WTC11 (cell line): ENCODE data around the gene PNPT1. TPM values are rescaled to one million over a fixed set of nuclear protein-coding genes. Genes with fewer than 3 reads are reported as not detected.

Experiments used
- ATAC-seq: fragments of 200-7000 bp; cut with Tn5 transposase; 2 replicates; pipeline ENCODE4 v1.10.0; 2021; ENCODE audit warnings: mild to moderate bottlenecking, moderate library complexity
- CTCF ChIA-PET: fragments of 300-600 bp; sonication (Branson Sonifier 250); formaldehyde crosslinking; loops from one replicate; lab custom pipeline; 2021; ENCODE audit warnings: antibody characterized with exemption; lab: Charles Lee
- POLR2A ChIA-PET: fragments of 350-600 bp; sonication (Branson Sonifier 250); formaldehyde crosslinking; loops from one replicate; lab custom pipeline; 2021; ENCODE audit warnings: antibody characterized with exemption; lab: Charles Lee
- DNase-seq: peaks from one replicate; pipeline ENCODE4 v3.0.0; 2021; ENCODE audit warnings: low spot score
- H3K27ac Mint-ChIP-seq: 2 replicates; pipeline ENCODE4 v1.8.0; 2021; ENCODE audit warnings: mixed read lengths
- H3K27me3 Mint-ChIP-seq: 2 replicates; pipeline ENCODE4 v1.8.0; 2021; ENCODE audit warnings: low read depth, mild to moderate bottlenecking, moderate library complexity, mixed read lengths
- H3K36me3 Mint-ChIP-seq: 2 replicates; pipeline ENCODE4 v1.8.0; 2021; ENCODE audit warnings: mixed read lengths
- H3K4me1 Mint-ChIP-seq: 2 replicates; pipeline ENCODE4 v1.8.0; 2022; ENCODE audit warnings: mixed read lengths
- H3K4me3 Mint-ChIP-seq: 2 replicates; pipeline ENCODE4 v1.8.0; 2021; ENCODE audit warnings: mild to moderate bottlenecking, moderate library complexity, mixed read lengths
- H3K9me3 Mint-ChIP-seq: 2 replicates; pipeline ENCODE4 v1.8.0; 2021; ENCODE audit warnings: mixed read lengths
- ATF1 ChIP-seq: sonication (generic); formaldehyde crosslinking; IDR thresholded peaks from 2 replicates; pipeline ENCODE4 v1.8.1; 2023; ENCODE audit warnings: mild to moderate bottlenecking, moderate library complexity, missing genetic modification reagents
- JAZF1 ChIP-seq: fragments of 250-450 bp; sonication (Bioruptor Pico); IDR thresholded peaks from 2 replicates; pipeline ENCODE4 v1.9.0; 2021; ENCODE audit warnings: moderate library complexity, mild to moderate bottlenecking, inconsistent platforms
- NFYB ChIP-seq: sonication (generic); formaldehyde crosslinking; conservative IDR thresholded peaks from 2 replicates; pipeline ENCODE4 v1.8.0; 2022; ENCODE audit warnings: low read depth, missing genetic modification reagents
- NR1H2 ChIP-seq: sonication (generic); formaldehyde crosslinking; IDR thresholded peaks from 2 replicates; pipeline ENCODE4 v1.9.0; 2021; ENCODE audit warnings: mild to moderate bottlenecking, moderate library complexity, missing genetic modification reagents
- SMAD3 ChIP-seq: sonication (generic); formaldehyde crosslinking; IDR thresholded peaks from 2 replicates; pipeline ENCODE4 v1.8.0; 2022; ENCODE audit warnings: missing genetic modification reagents, mild to moderate bottlenecking, borderline replicate concordance
- TCF7 ChIP-seq: sonication (generic); formaldehyde crosslinking; IDR thresholded peaks from 2 replicates; pipeline ENCODE4 v1.8.0; 2022; ENCODE audit warnings: mild to moderate bottlenecking, low read depth, missing genetic modification reagents, moderate library complexity
- TEAD4 ChIP-seq: sonication (generic); formaldehyde crosslinking; IDR thresholded peaks from 2 replicates; pipeline ENCODE4 v1.8.0; 2022; ENCODE audit warnings: mild to moderate bottlenecking, missing genetic modification reagents
- ZNF121 ChIP-seq: sonication (generic); formaldehyde crosslinking; IDR thresholded peaks from 2 replicates; pipeline ENCODE4 v1.8.0; 2023; ENCODE audit warnings: missing genetic modification reagents
- ZNF263 ChIP-seq: sonication (generic); formaldehyde crosslinking; IDR thresholded peaks from 2 replicates; pipeline ENCODE4 v1.8.1; 2022; ENCODE audit warnings: low read depth, mild to moderate bottlenecking, moderate library complexity, missing genetic modification reagents
- ZNF396 ChIP-seq: fragments of 250-450 bp; sonication (Bioruptor Pico); IDR thresholded peaks from 2 replicates; pipeline ENCODE4 v1.8.0; 2021; ENCODE audit warnings: mild to moderate bottlenecking, moderate library complexity, borderline replicate concordance
- total RNA-seq: library from RNA; stranded (reverse); gene quantifications from 3 replicates; pipeline ENCODE4 v1.2.3, GENCODE V29; 2021
- TF ChIP-seq, protein P1 (sequence below): sonication (generic); formaldehyde crosslinking; IDR thresholded peaks from 2 replicates; pipeline ENCODE4 v1.8.1; 2022; ENCODE audit warnings: missing genetic modification reagents, borderline replicate concordance
- TF ChIP-seq, protein P2 (sequence below): sonication (generic); formaldehyde crosslinking; IDR thresholded peaks from 2 replicates; pipeline ENCODE4 v1.8.0; 2022; ENCODE audit warnings: mild to moderate bottlenecking, missing genetic modification reagents
- TF ChIP-seq, protein P3 (sequence below): sonication (generic); formaldehyde crosslinking; IDR thresholded peaks from 2 replicates; pipeline ENCODE4 v1.8.1; 2022; ENCODE audit warnings: mild to moderate bottlenecking, moderate library complexity, missing genetic modification reagents
- TF ChIP-seq, protein P4 (sequence below): sonication (generic); formaldehyde crosslinking; IDR thresholded peaks from 2 replicates; pipeline ENCODE4 v1.8.1; 2022; ENCODE audit warnings: low read depth, mild to moderate bottlenecking, moderate library complexity, missing genetic modification reagents, borderline replicate concordance
- TF ChIP-seq, protein P5 (sequence below): sonication (generic); formaldehyde crosslinking; IDR thresholded peaks from 2 replicates; pipeline ENCODE4 v1.8.0; 2023; ENCODE audit warnings: missing genetic modification reagents
- TF ChIP-seq, protein P6 (sequence below): sonication (generic); formaldehyde crosslinking; IDR thresholded peaks from 2 replicates; pipeline ENCODE4 v1.8.1; 2022; ENCODE audit warnings: mild to moderate bottlenecking, missing genetic modification reagents, moderate library complexity, borderline replicate concordance
- TF ChIP-seq, protein P7 (sequence below): fragments of 250-450 bp; sonication (Bioruptor Pico); IDR thresholded peaks from 2 replicates; pipeline ENCODE4 v1.9.0; 2021; ENCODE audit warnings: moderate library complexity, mild to moderate bottlenecking, inconsistent platforms, borderline replicate concordance
- TF ChIP-seq, protein P8 (sequence below): sonication (generic); formaldehyde crosslinking; IDR thresholded peaks from 2 replicates; pipeline ENCODE4 v1.8.1; 2023; ENCODE audit warnings: mild to moderate bottlenecking, missing genetic modification reagents, moderate library complexity

Gene PNPT1
- total RNA-seq, 1 experiment from 2014 or later: 44.9 TPM

DNA sequence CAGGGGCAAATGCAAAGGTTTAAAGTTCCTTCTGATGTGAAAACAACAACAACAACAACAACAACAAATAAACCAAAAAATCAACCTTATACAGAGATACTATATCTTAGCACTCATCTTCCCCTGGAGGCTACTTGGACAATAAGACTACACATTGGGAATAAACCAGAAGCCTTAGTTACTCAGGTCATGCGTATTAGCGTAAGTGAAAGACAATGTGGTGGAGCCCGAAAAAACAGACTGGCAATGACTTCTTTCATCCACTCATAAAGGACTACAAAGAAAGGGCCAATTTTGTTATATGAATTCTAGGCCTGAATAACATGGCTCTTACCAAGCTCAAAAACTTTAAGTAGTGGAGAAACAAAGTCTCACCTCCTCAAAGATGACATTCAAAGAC, 56.8 kb downstream of the PNPT1 start:
- H3K27ac Mint-ChIP-seq: no peak overlapping the region
- no peaks in the 10 kb centered on the region for H3K9me3 Mint-ChIP-seq
- DNase-seq (no peak), ATAC-seq (no peak)
- TF ChIP-seq, protein P1, sequence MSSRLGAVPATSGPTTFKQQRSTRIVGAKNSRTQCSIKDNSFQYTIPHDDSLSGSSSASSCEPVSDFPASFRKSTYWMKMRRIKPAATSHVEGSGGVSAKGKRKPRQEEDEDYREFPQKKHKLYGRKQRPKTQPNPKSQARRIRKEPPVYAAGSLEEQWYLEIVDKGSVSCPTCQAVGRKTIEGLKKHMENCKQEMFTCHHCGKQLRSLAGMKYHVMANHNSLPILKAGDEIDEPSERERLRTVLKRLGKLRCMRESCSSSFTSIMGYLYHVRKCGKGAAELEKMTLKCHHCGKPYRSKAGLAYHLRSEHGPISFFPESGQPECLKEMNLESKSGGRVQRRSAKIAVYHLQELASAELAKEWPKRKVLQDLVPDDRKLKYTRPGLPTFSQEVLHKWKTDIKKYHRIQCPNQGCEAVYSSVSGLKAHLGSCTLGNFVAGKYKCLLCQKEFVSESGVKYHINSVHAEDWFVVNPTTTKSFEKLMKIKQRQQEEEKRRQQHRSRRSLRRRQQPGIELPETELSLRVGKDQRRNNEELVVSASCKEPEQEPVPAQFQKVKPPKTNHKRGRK (CRISPR knock-in tag): no peak
- TF ChIP-seq, protein P2, sequence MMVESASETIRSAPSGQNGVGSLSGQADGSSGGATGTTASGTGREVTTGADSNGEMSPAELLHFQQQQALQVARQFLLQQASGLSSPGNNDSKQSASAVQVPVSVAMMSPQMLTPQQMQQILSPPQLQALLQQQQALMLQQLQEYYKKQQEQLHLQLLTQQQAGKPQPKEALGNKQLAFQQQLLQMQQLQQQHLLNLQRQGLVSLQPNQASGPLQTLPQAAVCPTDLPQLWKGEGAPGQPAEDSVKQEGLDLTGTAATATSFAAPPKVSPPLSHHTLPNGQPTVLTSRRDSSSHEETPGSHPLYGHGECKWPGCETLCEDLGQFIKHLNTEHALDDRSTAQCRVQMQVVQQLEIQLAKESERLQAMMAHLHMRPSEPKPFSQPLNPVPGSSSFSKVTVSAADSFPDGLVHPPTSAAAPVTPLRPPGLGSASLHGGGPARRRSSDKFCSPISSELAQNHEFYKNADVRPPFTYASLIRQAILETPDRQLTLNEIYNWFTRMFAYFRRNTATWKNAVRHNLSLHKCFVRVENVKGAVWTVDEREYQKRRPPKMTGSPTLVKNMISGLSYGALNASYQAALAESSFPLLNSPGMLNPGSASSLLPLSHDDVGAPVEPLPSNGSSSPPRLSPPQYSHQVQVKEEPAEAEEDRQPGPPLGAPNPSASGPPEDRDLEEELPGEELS (CRISPR knock-in tag): no peak
- TF ChIP-seq, protein P3, sequence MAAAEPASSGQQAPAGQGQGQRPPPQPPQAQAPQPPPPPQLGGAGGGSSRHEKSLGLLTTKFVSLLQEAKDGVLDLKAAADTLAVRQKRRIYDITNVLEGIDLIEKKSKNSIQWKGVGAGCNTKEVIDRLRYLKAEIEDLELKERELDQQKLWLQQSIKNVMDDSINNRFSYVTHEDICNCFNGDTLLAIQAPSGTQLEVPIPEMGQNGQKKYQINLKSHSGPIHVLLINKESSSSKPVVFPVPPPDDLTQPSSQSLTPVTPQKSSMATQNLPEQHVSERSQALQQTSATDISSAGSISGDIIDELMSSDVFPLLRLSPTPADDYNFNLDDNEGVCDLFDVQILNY (CRISPR knock-in tag): no peak
- TF ChIP-seq TEAD4 (CRISPR knock-in tag) (no peak), NR1H2 (CRISPR knock-in tag) (no peak)
- TF ChIP-seq, protein P4, sequence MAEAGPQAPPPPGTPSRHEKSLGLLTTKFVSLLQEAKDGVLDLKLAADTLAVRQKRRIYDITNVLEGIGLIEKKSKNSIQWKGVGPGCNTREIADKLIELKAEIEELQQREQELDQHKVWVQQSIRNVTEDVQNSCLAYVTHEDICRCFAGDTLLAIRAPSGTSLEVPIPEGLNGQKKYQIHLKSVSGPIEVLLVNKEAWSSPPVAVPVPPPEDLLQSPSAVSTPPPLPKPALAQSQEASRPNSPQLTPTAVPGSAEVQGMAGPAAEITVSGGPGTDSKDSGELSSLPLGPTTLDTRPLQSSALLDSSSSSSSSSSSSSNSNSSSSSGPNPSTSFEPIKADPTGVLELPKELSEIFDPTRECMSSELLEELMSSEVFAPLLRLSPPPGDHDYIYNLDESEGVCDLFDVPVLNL (CRISPR knock-in tag): no peak
- CTCF ChIA-PET: no interaction called here
- H3K4me3 Mint-ChIP-seq: no peak overlapping the region
- peaks cover 42% of the 10 kb centered on the region for H3K36me3 Mint-ChIP-seq
- no peaks in the 10 kb centered on the region for H3K27me3 Mint-ChIP-seq
- POLR2A ChIA-PET: no interaction called here
- no peaks in the 10 kb centered on the region for H3K4me1 Mint-ChIP-seq

DNA sequence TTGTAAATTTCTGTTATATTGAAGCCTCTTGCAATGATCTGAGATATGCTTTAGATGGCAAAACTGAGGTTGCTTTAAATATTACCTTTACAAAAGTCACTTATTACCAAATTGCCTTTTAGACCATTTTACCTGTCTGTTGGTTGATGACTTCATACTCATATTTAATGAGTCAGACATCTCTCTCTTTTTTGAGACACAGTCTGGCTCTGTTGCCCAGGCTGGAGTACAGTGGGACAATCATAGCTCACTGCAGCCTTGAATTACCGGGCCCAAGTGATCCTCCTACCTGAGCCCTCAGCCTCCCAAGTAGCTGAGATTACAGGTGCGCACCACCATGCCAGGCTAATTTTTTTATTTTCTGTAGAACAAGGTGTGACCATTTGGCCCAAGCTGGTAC, 64.7 kb downstream of the PNPT1 start:
- Mint-ChIP-seq H3K27me3 (no peaks in the 10 kb centered on the region), H3K27ac (no peak overlapping the region), H3K36me3 (0 out of 2 replicates have a peak, but pooled peaks cover 6% of the 10 kb centered on the region), H3K9me3 (no peaks in the 10 kb centered on the region), H3K4me1 (no peaks in the 10 kb centered on the region), H3K4me3 (no peak overlapping the region)
- ChIA-PET POLR2A (no interaction called here), CTCF (interaction anchor here (0.6 kb wide), 1 partner anchor 417 kb away, joined by 3 read pairs; no protein-coding TSS in a partner anchor)
- ATAC-seq: no peak
- DNase-seq: no peak
- no peak for TF ChIP-seq ZNF121
- TF ChIP-seq ZNF396: no peak
- no peak for TF ChIP-seq ATF1 (CRISPR knock-in tag)
- no peak for TF ChIP-seq TCF7
- no peak for TF ChIP-seq TEAD4 (CRISPR knock-in tag)
- no peak for TF ChIP-seq NFYB (CRISPR knock-in tag)
- TF ChIP-seq, protein P5, sequence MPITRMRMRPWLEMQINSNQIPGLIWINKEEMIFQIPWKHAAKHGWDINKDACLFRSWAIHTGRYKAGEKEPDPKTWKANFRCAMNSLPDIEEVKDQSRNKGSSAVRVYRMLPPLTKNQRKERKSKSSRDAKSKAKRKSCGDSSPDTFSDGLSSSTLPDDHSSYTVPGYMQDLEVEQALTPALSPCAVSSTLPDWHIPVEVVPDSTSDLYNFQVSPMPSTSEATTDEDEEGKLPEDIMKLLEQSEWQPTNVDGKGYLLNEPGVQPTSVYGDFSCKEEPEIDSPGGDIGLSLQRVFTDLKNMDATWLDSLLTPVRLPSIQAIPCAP (CRISPR knock-in tag): no peak
- TF ChIP-seq, protein P6, sequence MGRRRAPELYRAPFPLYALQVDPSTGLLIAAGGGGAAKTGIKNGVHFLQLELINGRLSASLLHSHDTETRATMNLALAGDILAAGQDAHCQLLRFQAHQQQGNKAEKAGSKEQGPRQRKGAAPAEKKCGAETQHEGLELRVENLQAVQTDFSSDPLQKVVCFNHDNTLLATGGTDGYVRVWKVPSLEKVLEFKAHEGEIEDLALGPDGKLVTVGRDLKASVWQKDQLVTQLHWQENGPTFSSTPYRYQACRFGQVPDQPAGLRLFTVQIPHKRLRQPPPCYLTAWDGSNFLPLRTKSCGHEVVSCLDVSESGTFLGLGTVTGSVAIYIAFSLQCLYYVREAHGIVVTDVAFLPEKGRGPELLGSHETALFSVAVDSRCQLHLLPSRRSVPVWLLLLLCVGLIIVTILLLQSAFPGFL (CRISPR knock-in tag): no peak
- no peak for TF ChIP-seq JAZF1
- TF ChIP-seq, protein P7, sequence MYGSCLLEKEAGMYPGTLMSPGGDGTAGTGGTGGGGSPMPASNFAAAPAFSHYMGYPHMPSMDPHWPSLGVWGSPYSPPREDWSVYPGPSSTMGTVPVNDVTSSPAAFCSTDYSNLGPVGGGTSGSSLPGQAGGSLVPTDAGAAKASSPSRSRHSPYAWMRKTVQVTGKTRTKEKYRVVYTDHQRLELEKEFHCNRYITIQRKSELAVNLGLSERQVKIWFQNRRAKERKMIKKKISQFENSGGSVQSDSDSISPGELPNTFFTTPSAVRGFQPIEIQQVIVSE (CRISPR knock-in tag): no peak
- TF ChIP-seq, protein P8, sequence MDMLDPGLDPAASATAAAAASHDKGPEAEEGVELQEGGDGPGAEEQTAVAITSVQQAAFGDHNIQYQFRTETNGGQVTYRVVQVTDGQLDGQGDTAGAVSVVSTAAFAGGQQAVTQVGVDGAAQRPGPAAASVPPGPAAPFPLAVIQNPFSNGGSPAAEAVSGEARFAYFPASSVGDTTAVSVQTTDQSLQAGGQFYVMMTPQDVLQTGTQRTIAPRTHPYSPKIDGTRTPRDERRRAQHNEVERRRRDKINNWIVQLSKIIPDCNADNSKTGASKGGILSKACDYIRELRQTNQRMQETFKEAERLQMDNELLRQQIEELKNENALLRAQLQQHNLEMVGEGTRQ (CRISPR knock-in tag): no peak
- TF ChIP-seq ZNF263 (CRISPR knock-in tag): no peak
- no peak for TF ChIP-seq SMAD3
